ENCODE results near the gene IRGC. TPM values are rescaled to one million over a fixed set of nuclear protein-coding genes. Genes with fewer than 3 reads are reported as not detected.
"Not testable (repeated sequence)": the region's sequence is repeated elsewhere in the genome, so short reads cannot be mapped to it uniquely, and the experiment has no call there.

The IRGC gene
- total RNA-seq, 2 donors from 2014 or later = not detected

DNA sequence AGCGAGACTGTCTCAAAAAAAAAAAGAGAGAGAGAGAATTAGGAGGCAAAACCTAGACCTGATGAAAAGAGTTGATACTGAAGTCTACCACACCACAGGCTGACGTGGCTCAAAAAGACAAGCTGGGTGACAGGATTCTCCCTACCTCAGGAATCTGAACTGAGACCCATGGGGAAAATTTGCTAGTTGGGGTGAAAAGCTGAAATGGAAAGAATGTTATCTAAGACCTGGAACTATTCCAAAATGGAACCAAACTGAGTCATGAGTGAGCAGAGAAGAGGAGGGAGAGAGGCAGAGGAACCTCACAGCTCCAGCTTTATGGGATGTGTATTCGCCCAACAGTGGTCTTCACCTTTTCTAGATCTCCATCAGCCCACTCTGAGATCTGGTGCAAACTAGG lies 27.2 kb downstream of the IRGC start:
- DNase-seq = no peak
- ATAC-seq = no peak
- intact Hi-C loops (cut with DNase I, micrococcal nuclease) = no loop called here

DNA sequence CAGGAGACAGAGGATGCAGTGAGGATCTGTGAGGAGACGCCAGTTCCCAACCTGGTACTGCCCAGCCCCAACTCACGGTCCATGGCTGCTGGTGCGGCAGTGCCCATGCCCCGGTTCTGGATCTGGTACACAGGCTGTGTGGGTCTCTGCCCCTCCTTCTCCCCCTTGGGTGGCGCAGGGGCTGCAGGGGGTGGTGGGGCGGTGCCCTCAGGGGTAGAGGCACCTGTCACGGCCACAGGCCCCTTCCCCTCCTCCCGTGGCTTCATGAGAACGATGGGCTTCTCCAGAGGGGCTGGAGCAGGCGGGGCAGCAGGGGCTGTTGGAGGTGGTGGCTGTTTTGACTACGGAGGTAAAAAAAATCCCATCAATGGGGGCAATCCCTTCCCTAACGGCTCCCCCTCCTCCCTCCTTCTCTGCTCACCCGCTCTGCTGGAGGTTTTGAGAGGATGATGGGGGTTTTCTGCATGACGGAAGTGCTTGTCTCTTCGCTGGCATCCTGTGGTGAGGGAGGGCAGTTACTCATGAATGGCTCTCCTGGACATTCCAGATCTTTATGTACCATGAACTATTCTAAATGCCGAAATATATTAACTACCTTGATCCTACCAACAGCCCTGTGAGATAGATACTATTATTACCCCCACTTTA lies 31.8 kb downstream of the IRGC start:
- intact Hi-C loops (cut with DNase I, micrococcal nuclease) = no loop called here
- DNase-seq (no peak), ATAC-seq (no peak)

DNA sequence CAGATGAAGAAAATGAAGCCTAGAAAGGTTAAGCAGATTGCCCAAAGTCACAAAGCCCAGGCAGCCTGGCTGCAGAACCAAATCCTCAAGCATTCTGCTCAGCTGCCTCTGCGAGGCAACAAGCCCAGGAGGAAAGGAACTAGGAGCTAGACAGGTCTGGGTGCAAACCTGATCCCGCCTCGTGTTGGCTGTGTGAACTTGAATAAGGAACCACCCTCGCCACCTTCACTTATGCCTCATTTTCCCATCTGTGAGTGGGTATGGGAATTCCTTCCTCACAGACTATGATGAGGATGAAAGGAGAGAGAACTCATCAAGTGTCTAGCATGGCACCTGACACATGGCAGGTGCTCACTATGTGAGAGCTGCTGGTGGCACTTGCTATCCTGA lies 32.3 kb downstream of the IRGC start:
- no peak for DNase-seq
- ATAC-seq = no peak
- intact Hi-C loops (cut with DNase I, micrococcal nuclease) = no loop called here

DNA sequence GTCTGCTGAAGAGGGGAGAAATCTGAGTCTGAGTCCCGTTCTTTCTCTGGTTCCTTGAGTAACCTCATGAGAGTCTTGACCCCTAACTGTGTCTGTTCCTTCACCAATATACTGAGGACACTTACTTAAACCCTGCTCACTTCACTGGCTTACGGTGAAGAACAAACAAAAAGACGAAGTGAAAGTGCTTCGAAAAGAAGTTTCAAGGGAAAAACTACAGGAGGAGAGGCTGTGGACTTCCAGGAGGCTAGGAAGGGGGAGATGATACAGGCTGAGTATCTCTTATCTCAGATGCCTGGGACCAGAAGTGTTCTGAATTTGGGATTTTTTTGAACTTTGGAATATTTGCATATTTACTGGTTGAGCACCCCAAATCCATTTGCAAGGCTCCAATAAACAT lies 32.8 kb downstream of the IRGC start:
- intact Hi-C loops (cut with DNase I, micrococcal nuclease) = no loop called here

DNA sequence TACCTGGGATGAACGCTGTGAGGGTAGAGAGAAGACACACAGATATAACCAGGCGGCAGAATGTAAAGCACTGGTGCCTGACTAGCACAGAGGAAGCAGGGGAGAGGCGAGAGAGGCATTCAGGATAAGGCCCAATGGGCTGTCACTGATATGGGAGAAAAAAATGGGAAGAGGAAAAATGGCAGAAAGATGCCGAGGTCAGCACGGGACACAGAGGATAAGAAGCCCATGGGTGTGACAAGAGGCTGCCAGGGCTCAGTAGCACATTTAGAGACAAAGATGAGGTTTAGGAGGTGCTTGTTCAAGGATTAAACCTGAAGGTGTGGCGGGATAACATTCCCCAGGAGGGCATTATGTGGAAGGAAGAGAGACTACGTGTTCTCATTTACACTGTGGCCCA lies 33.3 kb downstream of the IRGC start:
- intact Hi-C loops (cut with DNase I, micrococcal nuclease) = no loop called here
- no peak for ATAC-seq
- DNase-seq = no peak

More for the DNA sequence above, 32.8 kb downstream of the IRGC start:
- no peak for DNase-seq
- no peak for ATAC-seq

DNA sequence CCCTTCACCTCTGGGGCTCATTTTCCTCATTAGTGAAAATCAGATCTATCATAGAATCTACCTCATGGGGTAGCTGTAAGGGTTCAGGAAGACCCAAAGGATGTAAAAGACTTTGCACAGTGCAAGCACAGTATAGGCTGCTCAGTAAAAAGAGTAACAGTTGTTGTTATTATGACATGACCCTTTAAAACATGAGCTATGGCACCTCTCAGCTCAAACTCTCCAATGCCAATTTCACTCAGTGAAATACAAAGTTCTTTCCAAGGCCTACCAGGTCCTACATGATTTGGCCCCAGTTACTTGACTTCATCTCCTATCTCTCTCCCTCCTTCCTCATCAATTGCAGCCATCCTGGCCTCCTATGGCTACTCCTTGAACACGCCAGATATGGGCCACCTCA lies 34.0 kb downstream of the IRGC start:
- DNase-seq (no peak), ATAC-seq (no peak)
- intact Hi-C loops (cut with DNase I, micrococcal nuclease) = no loop called here

DNA sequence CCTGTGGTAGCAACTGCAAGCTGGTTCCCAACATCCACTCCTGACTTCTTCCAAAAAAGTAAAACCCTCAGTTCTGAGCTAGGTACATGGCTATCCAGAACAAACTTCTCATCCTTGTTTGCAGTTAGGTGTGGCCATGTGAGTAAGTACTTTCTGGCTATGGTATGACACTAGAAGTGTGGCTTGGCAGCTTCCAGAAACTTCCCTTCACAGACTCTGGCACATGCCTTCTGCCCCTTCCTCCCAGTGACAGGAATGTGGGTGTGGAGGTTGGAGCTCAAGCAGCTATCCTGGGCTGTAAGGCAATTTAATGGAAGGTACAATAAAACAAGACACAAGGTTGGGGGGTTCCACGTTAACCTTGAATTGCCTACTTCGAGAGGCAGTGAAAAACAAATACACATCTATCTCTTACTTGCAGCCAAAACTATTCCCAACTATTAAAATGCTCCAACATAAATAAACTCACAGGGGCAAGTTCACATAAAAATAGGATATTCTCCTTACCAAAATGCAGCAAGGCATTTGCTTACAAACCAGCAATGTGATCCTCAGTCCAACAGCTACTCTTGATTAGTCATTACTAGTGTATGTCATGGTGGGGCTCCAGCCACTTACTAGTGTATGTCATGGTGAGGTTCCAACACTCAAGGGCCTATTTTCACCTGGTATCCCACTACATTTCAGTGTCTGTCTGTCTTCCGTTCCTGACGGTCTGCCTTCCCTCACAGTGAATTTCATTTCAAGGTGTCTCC lies 35.8 kb downstream of the IRGC start:
- ATAC-seq (no peak), DNase-seq (no peak)
- intact Hi-C loops (cut with DNase I, micrococcal nuclease) = no loop called here

DNA sequence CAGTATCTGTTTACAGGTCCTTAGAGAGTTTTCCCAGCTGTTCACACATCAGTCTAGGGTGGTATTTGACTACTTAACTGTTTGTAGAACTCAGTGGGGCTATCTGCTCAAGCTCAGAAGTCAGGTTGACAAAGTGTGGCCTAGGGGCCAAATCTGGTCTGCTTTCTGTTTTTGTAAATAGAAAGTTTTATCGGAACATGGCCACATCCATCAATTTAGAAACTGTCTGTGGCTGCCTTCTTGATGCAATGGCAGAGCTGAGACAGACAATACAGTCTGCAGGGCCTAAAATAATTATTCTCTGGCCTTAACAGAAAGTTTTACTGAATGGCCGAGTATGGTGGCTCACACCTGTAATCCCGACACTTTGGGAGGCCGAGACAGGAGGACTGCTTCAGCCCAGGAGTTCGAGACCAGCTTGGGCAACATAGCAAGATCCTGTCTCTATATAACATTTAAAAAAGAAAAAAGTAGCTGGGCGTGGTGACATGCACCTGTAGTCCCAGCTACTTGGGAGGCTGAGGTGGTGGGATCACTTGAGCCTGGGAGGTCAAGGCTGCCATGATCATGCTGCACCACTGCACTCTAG lies 36.5 kb downstream of the IRGC start:
- intact Hi-C loops (cut with DNase I, micrococcal nuclease) = no loop called here
- ATAC-seq (no peak), DNase-seq (no peak)

DNA sequence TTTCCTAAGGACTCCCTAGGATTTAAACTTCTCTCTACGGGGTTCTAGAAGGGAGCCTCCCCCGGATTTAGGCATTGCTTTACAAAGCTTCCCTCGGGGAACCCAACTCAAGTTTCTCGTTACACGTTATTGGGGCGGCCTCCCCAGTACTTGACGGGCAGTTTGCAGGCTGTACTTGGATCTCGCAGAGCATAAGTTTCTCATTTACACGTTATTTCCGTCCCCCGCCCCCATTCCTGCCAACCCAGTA lies 38.3 kb downstream of the IRGC start:
- DNase-seq = no peak
- intact Hi-C loops (cut with DNase I, micrococcal nuclease) = no loop called here
- no peak for ATAC-seq

DNA sequence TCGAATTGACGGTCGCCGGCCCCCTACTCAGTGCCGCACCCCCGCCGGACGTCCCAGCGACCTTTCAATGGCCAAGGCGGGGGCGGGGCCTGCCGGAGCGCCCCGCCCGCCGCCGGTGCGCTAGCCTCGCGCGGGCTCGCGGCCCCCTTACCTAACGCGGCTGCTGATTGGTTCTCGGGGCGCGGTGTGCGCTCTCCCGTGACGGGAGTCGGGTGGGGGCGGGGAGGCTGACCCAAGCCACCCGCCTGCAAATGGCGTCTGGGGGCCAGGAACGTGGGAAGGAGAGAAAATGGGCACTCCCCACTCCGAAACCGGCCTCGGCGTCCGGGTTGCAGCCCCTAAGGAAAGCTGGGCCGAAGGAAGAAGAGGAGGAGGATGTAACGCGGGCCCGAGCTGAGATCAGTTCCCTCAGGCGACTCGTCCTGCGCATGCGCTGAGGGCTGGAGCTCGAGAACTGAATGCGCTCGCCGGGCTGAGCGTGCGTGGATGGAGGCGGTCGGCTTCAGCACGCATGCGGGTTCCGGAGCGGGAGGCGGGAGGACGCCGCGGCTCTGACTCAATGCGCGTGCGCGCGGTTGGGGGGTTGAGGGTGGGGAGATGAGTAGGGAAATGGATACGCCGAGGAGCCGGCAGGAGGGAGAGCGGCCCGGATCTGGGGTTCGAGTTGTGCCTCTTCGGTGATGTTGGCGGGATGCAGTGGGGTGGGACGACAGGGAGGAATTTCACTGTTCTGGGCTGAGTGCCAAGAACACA lies 38.8 kb downstream of the IRGC start, which contains the start of gene SMG9:
Gene SMG9, minus strand, starts transcription at position 460 of the 753 bp plus-strand sequence. CDS start 4,221 bp downstream, outside the sequence.
- peak; percentile 82 for ATAC-seq
- peak; percentile 97 to 98 for DNase-seq
- intact Hi-C loops (cut with DNase I, micrococcal nuclease) = no loop called here

DNA sequence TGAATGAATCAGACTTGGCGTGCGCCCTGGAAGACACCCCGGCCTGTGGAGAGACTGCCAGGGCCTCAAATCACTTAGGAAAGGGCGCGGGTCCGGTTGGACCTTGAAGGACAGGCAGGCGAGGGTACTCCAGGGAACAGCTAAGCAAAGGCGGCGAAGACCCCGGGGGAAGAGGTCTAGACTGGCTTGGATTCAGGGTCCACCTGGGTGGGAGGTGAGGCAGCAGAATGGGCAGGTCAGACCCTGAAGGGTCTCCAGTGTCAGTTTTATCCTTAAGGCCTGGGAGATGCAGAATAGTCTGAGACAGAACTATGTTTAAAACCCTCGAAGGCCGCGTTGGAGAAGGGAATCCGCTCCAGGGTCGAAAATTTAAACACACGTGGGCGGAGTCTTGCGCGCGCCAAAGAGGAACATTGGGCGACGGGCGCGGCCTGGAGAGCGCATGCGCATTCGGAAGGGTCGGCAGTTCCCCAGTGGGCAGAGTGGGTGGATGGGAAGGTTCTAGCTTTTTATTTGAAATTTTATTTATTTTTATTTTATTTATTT lies 39.5 kb downstream of the IRGC start:
- intact Hi-C loops (cut with DNase I, micrococcal nuclease) = no loop called here
- DNase-seq (peak; percentile 88 to 92), ATAC-seq (peak; percentile 63)

DNA sequence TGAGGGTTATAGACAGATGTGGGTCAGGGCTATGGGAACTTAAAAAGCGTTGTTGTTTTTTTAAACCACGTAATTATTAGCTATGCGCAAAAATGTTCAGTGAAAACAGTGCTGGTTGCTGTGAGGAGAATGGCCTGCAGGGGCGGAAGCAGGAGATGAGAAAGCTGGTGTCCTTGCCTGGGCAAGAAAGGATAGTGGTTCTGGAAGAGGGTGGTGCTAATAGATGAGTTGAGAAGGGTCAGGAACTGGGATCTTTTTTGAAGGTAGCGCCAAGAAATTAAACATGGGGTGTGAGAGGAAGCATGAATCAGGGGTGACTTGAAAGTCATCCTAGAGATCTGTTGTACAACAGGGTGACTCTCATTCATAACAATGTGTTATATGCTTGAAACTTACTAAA lies 43.6 kb downstream of the IRGC start:
- intact Hi-C loops (cut with DNase I, micrococcal nuclease) = no loop called here
- DNase-seq (no peak), ATAC-seq (no peak)

DNA sequence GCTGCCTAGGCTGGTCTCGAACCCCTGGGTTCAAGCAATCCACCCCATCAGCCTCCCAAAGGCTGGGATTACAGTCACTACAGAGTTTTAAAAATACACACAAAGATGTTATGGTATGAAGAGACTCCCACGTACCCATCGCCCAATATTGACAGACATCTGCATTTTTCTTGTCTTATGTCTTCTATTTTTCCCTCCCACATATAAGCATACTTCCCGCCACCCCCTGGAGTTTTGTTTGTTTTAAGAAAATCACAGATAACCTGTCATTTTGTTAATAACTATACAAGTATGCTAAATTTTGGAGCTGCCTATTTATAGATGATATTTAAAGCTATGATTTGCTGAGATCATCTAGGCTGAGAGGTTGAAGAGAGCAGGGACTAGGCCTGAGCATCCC lies 45.1 kb downstream of the IRGC start:
- intact Hi-C loops (cut with DNase I, micrococcal nuclease) = no loop called here
- ATAC-seq (no peak), DNase-seq (no peak)

DNA sequence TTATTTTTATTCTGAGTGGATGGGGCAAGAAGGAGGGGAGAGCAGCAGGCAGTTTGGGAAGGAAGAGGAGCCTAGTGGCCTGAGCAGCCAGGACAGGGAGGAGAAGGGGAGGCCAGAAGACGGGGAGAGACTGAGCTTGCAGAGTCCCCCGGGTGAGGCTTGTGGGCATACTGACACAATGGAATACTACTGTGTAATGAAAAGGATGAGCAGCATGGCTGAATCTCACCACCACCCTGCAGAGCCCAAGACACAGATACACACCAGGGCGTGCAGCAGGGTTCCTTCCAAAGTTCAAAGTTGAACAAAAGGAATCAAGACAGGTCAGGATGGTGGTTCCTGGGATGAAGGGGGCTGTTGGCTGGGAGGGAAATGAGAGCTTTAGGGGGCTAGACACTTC lies 46.9 kb downstream of the IRGC start:
- no peak for DNase-seq
- ATAC-seq = no peak
- intact Hi-C loops (cut with DNase I, micrococcal nuclease) = no loop called here

DNA sequence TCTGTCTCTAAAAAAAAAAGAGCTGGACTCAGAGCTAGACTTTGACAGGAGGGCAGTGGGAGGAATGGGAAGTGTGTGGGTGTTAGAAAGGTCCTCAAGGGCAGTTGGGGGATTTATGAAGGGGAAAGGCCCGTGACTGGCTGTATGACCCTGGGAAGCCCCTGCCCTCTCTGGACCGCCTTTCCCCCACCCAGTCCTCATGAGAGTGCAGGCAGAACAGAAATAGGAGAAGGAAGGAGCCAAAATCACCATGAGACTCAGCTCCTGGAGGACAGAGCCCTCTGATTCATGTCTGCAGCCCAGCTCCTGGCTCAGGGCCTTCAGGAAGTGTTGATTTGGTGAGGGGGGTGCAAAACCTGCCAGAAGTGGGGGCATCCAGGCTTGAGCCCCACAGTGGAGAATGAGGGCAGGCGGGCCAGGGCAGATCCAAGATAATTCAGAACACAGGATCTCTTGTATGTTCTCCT lies 47.6 kb downstream of the IRGC start:
- intact Hi-C loops (cut with DNase I, micrococcal nuclease) = no loop called here
- ATAC-seq (no peak), DNase-seq (no peak)

DNA sequence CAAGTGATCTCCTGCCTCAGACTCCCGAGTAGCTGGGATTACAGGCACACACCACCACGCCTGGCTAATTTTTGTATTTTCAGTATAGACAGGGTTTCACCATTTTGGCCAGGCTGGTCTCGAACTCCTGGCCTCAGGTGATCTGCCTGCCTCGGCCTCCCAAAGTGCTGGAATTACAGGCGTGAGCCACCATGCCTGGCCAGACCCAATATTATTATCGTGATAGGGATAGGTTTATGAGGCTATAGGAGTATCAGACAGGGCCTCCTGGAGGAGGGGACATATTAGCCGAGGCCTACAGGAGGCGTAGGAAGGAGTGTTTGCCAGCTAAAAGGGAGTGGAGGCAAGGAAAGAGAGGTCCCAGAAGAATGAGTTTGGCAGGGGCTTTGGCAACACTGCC lies 48.8 kb downstream of the IRGC start:
- ATAC-seq; intact Hi-C loops (cut with DNase I, micrococcal nuclease); DNase-seq: not testable (repeated sequence)

DNA sequence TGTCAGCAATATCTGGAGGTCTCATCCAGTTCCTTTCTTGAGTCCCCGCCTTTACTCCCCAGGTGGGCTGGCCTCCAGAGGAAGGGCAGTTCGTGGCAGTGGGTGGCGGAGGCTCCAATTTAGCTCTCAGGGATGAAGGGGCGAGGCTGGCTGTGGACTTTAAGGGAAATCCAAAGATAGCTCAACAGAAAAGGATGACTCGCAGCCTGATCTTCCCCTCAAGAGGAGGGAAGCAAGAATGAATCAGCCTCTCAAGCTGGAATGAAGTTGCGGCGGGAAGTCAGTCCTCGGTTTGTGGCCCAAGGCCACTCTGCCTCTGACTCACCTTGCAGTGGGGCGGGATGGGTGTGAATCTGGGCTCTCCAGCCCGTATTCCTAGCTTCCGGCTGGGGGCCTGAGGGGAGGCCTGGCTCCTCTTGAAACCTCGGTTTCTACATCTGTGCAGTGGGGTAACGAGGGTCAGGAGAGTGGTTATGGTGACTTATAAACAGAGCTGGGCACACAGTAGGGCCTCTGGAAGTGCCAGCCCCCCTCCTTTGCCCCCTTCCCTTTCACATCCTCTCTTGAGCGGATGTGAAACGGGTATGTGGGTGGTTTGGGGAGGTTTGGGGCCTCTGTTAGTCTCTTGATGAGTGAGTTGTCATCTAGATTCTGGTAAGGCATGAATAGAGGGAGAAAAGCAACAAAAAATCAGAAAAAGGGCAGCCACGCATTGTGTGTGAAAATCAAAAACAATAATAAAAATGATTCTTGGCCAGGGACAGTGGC lies 49.4 kb downstream of the IRGC start:
- intact Hi-C loops (cut with DNase I, micrococcal nuclease) = no loop called here
- ATAC-seq (peak; percentile 25), DNase-seq (peak; percentile 56 to 74)

DNA sequence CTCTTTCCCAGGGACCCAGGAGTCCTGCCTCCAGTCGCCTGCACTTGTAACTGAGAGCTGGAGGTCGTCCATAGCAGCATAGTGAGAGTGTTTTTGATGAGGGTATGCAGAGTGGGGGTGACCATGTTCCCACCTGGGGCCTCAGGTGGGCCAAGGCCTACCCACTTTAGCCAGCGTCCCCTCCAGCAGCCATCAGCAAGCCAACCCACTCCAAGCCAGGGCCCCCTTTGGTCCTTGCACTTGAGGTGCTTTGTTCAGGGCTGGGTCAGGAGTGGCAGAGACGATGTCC lies 50.8 kb downstream of the IRGC start:
- intact Hi-C loops (cut with DNase I, micrococcal nuclease) = no loop called here
- DNase-seq = no peak
- no peak for ATAC-seq

DNA sequence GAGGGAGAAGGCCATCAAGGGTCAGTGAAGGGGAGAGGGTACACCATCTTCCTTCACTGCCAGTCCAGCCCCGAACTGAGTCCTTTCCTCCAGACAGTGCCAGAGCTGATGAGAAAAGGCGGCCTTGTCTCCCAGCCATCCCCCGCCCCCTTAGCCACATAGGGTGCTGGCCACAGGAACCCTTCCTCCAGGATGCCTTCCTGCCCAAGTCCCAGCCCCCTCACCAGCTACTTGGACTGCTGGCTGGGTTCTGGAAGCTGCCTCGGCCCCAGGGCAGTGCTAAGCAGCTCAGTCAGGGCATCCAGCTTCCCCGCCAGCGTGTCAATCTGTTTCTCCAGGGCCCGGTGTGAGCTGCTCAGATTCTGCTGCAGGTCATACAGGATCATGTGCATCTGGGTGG lies 51.4 kb downstream of the IRGC start:
- DNase-seq = peak in 1 of 2 donors; percentile 26
- intact Hi-C loops (cut with DNase I, micrococcal nuclease) = no loop called here
- no peak for ATAC-seq
